ENCODE measurements around the gene PRUNE1.

- TF ChIP-seq YY1 (IDR thresholded peaks at IDR 0.05; ENCODE audit: insufficient read depth, insufficient read length) (no peak), ZNF274 (IDR thresholded peaks at IDR 0.05; ENCODE audit: low read depth, low read length) (no peak)
These were observed 20.3 kb upstream of the PRUNE1 start for GRCh38 chr1:150987924-150988323.
